ENCODE data around the gene SLC7A1. TPM values are rescaled to one million over a fixed set of nuclear protein-coding genes. Genes with fewer than 3 reads are reported as not detected.

The SLC7A1 gene
- total and polyA plus RNA-seq, 12 donors: 3.8 to 29.2 (median 17.4) TPM

DNA sequence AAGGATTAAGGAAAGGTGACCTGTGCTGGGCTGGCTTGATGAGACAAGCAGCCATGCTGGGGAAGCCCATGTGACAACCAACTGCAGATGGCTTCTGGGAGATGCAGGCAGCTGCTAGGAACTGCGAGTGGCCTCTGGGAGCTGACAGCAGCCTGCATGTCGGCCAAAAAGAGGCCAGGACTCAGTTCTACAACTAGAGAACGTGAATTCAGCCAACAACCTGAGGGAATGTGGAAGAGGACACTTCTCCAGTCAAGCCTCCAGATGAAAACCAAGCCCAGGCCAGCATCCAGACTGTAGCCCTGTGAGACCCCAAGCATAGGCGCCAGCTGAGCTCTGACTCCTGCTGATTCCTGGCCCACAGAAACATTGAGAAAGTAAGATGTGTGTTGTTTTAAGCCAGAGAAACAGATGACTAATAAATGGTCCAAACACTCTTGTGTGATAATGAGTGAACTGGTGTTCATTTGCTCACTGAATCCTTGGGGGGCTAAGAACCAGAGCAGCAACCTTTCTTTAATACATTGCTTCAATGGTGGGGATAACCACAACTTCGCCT, 45.0 kb downstream of the SLC7A1 start:
- intact Hi-C loops (cut with DNase I): no loop called here
- H3K4me1 ChIP-seq: peaks cover 0 to 20% (median 6%) of the 10 kb centered on the region in 9 donors
- TF ChIP-seq, protein P1, sequence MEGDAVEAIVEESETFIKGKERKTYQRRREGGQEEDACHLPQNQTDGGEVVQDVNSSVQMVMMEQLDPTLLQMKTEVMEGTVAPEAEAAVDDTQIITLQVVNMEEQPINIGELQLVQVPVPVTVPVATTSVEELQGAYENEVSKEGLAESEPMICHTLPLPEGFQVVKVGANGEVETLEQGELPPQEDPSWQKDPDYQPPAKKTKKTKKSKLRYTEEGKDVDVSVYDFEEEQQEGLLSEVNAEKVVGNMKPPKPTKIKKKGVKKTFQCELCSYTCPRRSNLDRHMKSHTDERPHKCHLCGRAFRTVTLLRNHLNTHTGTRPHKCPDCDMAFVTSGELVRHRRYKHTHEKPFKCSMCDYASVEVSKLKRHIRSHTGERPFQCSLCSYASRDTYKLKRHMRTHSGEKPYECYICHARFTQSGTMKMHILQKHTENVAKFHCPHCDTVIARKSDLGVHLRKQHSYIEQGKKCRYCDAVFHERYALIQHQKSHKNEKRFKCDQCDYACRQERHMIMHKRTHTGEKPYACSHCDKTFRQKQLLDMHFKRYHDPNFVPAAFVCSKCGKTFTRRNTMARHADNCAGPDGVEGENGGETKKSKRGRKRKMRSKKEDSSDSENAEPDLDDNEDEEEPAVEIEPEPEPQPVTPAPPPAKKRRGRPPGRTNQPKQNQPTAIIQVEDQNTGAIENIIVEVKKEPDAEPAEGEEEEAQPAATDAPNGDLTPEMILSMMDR (IDR thresholded peaks at IDR 0.05): no peak
- no peaks in the 10 kb centered on the region for H3K9me3 ChIP-seq
- no peaks in the 10 kb centered on the region for H3K27me3 ChIP-seq
- ATAC-seq: no peak
- H3K27ac ChIP-seq: no peak overlapping the region
- no peak overlapping the region for H3K4me3 ChIP-seq
- WGBS, 2 donors: 78 to 85% methylated on average over 5 of the region's 5 CpGs
- no peak for DNase-seq
- peaks cover 0 to 48% (median 3%) of the 10 kb centered on the region in 9 donors for H3K36me3 ChIP-seq

DNA sequence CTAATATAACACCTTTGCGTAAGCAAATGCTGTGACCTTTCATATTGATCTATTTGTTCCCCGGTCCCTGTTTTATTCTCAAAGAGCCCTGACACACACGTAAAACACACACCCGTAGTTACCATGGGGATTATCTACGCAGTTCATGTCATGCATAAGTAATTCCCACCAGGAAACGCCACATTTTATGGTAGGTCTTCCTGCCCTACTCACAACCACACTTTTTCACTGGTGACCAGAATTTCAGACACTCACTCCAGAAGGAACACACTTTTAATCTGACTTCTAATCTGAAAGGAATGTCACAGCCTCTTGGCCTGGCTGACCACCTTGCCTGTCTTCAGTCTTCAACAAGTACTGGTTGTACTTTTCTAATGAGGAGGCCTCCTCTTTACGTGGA, 46.8 kb downstream of the SLC7A1 start:
- peaks cover 0 to 48% (median 3%) of the 10 kb centered on the region in 9 donors for H3K36me3 ChIP-seq
- ATAC-seq (no peak), DNase-seq (no peak)
- H3K4me3 ChIP-seq: no peak overlapping the region
- no peaks in the 10 kb centered on the region for H3K9me3 ChIP-seq
- no peaks in the 10 kb centered on the region for H3K27me3 ChIP-seq
- 73 to 82% methylated on average over 7 of the region's 7 CpGs for WGBS, 2 donors
- intact Hi-C loops (cut with DNase I): no loop called here
- TF ChIP-seq, protein P1 (IDR thresholded peaks at IDR 0.05): no peak
- no peak overlapping the region for H3K27ac ChIP-seq
- H3K4me1 ChIP-seq: peaks cover 0 to 20% (median 6%) of the 10 kb centered on the region in 9 donors

DNA sequence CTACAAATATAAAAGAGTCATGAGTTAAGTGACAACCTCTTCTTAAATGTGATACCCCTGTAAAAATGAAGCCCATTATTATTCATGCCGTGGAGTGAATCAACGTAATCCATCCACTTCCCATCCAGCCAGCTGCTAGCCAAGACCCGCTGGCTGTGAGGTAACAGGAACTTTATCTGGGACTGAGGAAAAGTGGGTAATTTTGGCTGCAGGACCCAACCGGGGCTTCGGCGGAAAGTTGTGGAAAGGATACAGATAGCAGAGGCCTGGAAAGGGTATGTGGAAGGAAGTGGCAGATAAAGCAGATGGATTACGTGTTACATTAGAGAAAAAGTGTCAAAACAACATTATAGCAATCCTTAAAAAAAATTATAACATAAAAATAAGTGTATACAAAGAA, 48.3 kb downstream of the SLC7A1 start:
- 31 to 33% methylated on average over 7 of the region's 7 CpGs for WGBS, 2 donors
- Histone ChIP-seq H3K4me1 (peaks cover 0 to 20% (median 6%) of the 10 kb centered on the region in 9 donors), H3K36me3 (peaks cover 0 to 33% (median 3%) of the 10 kb centered on the region in 9 donors), H3K27me3 (no peaks in the 10 kb centered on the region), H3K4me3 (no peak overlapping the region), H3K27ac (peak overlapping the region in 5 of 10 donors; percentile 4 to 49 (median 15)), H3K9me3 (no peaks in the 10 kb centered on the region)
- peak in 1 of 2 donors; percentile 36 for DNase-seq
- TF ChIP-seq, protein P1 (IDR thresholded peaks at IDR 0.05): no peak
- peak in 6 of 8 donors; percentile 50 to 71 (median 53) for ATAC-seq
- intact Hi-C loops (cut with DNase I): no loop called here

DNA sequence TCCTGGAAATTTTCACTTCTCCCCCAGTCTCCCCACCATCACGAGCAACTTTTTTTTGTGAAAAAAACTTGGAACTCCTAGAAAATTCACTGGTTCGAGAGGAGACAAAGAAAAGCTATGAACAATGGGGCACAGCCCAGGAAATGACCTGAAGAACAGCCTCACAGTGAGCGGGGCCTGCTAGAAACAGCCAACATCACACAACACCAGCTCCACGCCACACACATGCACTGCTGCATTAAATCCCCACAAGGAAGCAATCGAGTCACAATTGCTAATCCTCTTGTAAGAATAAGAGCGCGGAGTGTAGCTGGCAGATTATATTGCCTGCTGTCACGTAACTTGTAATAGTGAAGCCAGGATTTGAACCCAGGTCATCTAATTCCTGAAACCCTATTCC, 48.8 kb downstream of the SLC7A1 start:
- H3K4me3 ChIP-seq: no peak overlapping the region
- peaks cover 0 to 30% (median 3%) of the 10 kb centered on the region in 9 donors for H3K36me3 ChIP-seq
- peak overlapping the region in 4 of 10 donors; percentile 13 to 49 (median 27) for H3K27ac ChIP-seq
- no peaks in the 10 kb centered on the region for H3K27me3 ChIP-seq
- TF ChIP-seq, protein P1 (IDR thresholded peaks at IDR 0.05): no peak
- ATAC-seq (peak in 3 of 8 donors; percentile 29 to 62 (median 39)), DNase-seq (no peak)
- H3K9me3 ChIP-seq: no peaks in the 10 kb centered on the region
- 77 to 82% methylated on average over 8 of the region's 8 CpGs for WGBS, 2 donors
- intact Hi-C loops (cut with DNase I): no loop called here
- peaks cover 0 to 20% (median 6%) of the 10 kb centered on the region in 9 donors for H3K4me1 ChIP-seq
